HFFc6 (cell line): Measurements from ENCODE around the gene CDH23. TPM values are rescaled to one million over a fixed set of nuclear protein-coding genes. Genes with fewer than 3 reads are reported as not detected.

ENCODE experiments used
- DNase-seq: peaks from one replicate; pipeline ENCODE4 v3.0.0-alpha.2; 2018
- H3K27ac Mint-ChIP-seq: 2 replicates; pipeline ENCODE4 v1.8.0; 2020; ENCODE audit warnings: mild to moderate bottlenecking, mixed read lengths
- H3K27me3 Mint-ChIP-seq: 2 replicates; pipeline ENCODE4 v1.8.0; 2021; ENCODE audit warnings: mild to moderate bottlenecking, moderate library complexity, mixed read lengths; ENCODE audit not compliant: insufficient read depth
- H3K36me3 Mint-ChIP-seq: 2 replicates; pipeline ENCODE4 v1.8.0; 2021; ENCODE audit warnings: low read depth, mixed read lengths
- H3K4me1 Mint-ChIP-seq: 2 replicates; pipeline ENCODE4 v1.8.0; 2020; ENCODE audit warnings: low read depth, mixed read lengths
- H3K4me3 Mint-ChIP-seq: 2 replicates; pipeline ENCODE4 v1.8.0; 2020; ENCODE audit warnings: mild to moderate bottlenecking, moderate library complexity, mixed read lengths
- H3K9me3 Mint-ChIP-seq: 2 replicates; pipeline ENCODE4 v1.8.0; 2020; ENCODE audit warnings: mild to moderate bottlenecking, mixed read lengths
- CTCF ChIP-seq: fragments of 200-600 bp; sonication (generic); IDR thresholded peaks from 2 replicates; pipeline ENCODE4 v1.5.0; 2021; ENCODE audit warnings: antibody characterized with exemption, mild to moderate bottlenecking
- total RNA-seq, 6 experiments: library from RNA; stranded (reverse); fragmentation: NEBNext Ultra II Directional; extraction: Animal tissue kit (Norgen Biotek cat#: 25700); gene quantifications; 2 replicates in 1 of 6; 3 replicates in 5 of 6; pipeline ENCODE4 v1.2.3, GENCODE V29; 2021

CDH23 gene
- total RNA-seq, 6 experiments from 2014 or later, result 0.02 to 0.11 (median 0.04) TPM; not detected in 2

- TF ChIP-seq CTCF, result no peak
- no peak for DNase-seq
- Mint-ChIP-seq H3K4me3 (no peak overlapping the region), H3K27me3 (peaks cover 43% of the 10 kb centered on the region), H3K4me1 (no peaks in the 10 kb centered on the region), H3K36me3 (no peaks in the 10 kb centered on the region), H3K9me3 (no peaks in the 10 kb centered on the region), H3K27ac (no peak overlapping the region)
These were observed 407.4 kb downstream of the CDH23 start for GRCh38 chr10:71804077-71804476.

GRCh38 chr10:71805776-71806703, 409.3 kb downstream of the CDH23 start:
- DNase-seq, result no peak
- Mint-ChIP-seq H3K4me3 (no peak overlapping the region), H3K27ac (no peak overlapping the region), H3K4me1 (no peaks in the 10 kb centered on the region), H3K27me3 (peaks cover 45% of the 10 kb centered on the region), H3K36me3 (no peaks in the 10 kb centered on the region), H3K9me3 (no peaks in the 10 kb centered on the region)
- TF ChIP-seq CTCF, result no peak

GRCh38 chr10:71806704-71807556, 410.2 kb downstream of the CDH23 start:
- no peak overlapping the region for H3K4me3 Mint-ChIP-seq
- no peaks in the 10 kb centered on the region for H3K4me1 Mint-ChIP-seq
- no peak for DNase-seq
- H3K27ac Mint-ChIP-seq, result no peak overlapping the region
- no peaks in the 10 kb centered on the region for H3K36me3 Mint-ChIP-seq
- TF ChIP-seq CTCF, result no peak
- H3K9me3 Mint-ChIP-seq, result no peaks in the 10 kb centered on the region
- peaks cover 41% of the 10 kb centered on the region for H3K27me3 Mint-ChIP-seq

- Mint-ChIP-seq H3K36me3 (no peaks in the 10 kb centered on the region), H3K4me1 (no peaks in the 10 kb centered on the region), H3K27ac (no peak overlapping the region), H3K9me3 (no peaks in the 10 kb centered on the region), H3K4me3 (no peak overlapping the region), H3K27me3 (peaks cover 39% of the 10 kb centered on the region)
- no peak for DNase-seq
- TF ChIP-seq CTCF, result no peak
These were observed 411.1 kb downstream of the CDH23 start for GRCh38 chr10:71807557-71808510.

- H3K4me3 Mint-ChIP-seq, result no peak overlapping the region
- H3K4me1 Mint-ChIP-seq, result no peaks in the 10 kb centered on the region
- DNase-seq, result no peak
- no peak overlapping the region for H3K27ac Mint-ChIP-seq
- H3K36me3 Mint-ChIP-seq, result no peaks in the 10 kb centered on the region
- H3K27me3 Mint-ChIP-seq, result peaks cover 27% of the 10 kb centered on the region
- TF ChIP-seq CTCF, result no peak
- no peaks in the 10 kb centered on the region for H3K9me3 Mint-ChIP-seq
These were observed 412.9 kb downstream of the CDH23 start for GRCh38 chr10:71809628-71810027.
